Stimulated activated CD8-positive, alpha-beta memory T cell treated with anti-CD3 and anti-CD28 coated beads, Interleukin-15, amount 100 ng/mL, for 24 hours (primary cell): ENCODE results near the gene SLC7A5.
"Not testable (repeated sequence)": the region's sequence is repeated elsewhere in the genome, so short reads cannot be mapped to it uniquely, and the experiment has no call there.

Experiments
- DNase-seq: peaks from one replicate; pipeline ENCODE4 v3.0.0-alpha.2; 2020; ENCODE audit warnings: low read depth

The SLC7A5 gene

DNA sequence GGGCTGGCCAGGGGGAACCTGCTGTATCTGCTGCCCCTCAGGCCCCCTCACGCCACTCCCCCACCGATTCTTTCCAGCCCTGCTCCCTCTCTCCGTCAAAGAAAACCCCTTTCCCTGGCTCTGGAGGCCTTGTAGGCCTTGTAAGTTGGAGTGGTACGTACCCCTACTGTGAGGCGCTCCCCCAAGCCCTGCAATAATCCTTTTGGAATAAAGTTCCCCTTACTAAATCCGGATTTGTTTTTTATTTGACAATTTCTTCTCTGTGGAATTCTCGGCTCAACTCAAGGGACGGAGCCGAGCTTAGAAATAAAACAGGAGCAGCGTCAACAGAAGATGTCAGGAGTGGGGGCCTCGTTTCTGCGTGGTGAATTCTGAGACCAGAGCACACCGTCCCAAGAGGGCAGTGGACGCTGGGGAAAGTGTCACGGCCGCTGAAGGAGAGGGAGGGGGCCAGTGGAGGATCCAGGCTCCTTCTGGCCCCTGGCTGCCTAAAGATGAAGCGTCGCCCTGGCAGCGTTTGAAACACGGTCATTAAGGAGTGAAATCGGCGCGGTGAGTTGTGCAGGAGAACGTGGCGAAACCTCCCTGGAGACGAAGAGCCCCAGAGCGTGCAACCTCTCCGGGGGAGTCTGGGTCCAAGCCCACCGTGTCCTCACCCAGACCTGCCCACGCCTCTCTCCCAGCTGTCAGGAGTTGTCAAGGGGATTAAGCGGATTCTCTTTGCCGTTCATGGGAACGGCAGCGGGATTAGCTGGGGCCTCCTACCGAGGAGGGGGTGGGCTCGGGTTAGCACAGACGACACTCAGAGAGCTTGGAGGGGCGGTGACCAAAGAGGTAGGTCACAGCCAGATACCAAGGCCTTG lies 47.0 kb downstream of the SLC7A5 start:
- DNase-seq = no peak

DNA sequence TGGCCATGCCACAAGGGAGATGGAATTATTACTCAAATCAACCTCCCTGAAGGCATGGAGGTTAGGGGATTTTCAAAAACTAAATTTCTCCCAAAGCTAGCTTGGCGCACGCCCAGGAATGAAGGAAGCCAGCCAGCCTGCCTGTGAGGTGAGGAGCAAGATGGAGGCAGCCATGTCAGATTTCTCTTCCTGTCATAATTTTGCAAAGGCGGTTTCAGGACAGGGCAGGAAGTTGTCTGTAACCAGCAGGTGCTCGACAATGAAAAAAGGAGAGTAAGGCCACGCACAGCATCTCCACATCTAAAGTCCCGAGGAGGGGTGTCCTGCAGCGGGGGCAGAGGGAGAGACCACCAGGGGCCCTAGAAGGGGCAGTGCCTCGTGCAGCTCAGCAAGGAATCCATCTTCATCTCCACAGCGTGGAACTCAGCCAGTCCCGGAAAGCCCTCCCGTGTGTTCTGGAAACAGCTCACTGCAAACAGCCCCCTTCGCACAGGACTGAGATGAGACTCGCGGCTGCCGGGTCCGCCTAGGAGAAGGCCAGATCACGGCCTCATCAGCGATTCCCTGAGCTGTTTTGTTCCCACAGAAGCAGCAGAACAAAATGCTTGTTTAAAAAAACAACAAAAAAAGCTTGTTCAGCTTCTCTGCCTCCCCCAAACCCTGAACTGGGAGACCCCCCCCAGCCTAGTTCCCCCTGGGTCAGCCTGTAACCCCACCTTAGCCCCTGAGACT lies 47.8 kb downstream of the SLC7A5 start:
- DNase-seq = no peak

DNA sequence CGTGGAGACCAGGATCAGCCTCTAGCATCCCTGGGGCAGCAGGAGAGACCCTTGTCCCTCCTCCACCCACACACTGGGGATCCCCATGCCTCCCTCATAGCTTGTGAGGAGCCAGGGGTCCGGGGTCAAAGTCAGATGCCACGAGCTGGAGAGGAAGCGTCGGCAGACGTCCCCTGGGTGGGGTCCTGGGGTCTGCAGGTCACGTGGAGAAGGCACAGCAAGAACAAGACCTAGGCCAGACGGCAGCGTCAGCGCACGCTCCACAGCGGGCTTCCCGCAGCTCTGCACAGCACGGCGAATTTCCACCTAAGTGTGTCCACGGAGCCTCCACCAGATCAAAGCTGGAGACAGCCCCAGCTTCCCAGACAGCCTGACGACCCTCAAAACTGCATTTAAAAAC lies 49.3 kb downstream of the SLC7A5 start:
- no peak for DNase-seq

DNA sequence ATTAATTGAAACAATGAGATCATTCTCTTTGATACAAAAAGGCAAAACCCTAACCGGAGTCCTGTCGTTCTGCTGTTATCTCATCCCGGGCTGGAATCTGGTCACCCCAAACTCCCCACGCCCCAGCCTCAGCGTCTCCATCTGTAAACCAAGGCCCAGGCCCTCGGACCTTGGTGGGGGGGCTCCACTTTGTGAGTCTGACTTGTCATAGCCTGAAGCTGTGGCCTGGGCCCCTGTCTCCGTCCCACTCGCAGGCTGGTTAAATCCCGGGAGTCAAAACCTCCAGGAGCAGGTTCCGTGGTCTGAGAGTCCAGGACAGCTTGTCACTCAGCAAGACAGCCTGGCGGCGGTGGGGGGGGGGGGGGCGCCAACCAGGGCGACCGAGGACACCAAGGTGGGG lies 50.0 kb downstream of the SLC7A5 start:
- no peak for DNase-seq

DNA sequence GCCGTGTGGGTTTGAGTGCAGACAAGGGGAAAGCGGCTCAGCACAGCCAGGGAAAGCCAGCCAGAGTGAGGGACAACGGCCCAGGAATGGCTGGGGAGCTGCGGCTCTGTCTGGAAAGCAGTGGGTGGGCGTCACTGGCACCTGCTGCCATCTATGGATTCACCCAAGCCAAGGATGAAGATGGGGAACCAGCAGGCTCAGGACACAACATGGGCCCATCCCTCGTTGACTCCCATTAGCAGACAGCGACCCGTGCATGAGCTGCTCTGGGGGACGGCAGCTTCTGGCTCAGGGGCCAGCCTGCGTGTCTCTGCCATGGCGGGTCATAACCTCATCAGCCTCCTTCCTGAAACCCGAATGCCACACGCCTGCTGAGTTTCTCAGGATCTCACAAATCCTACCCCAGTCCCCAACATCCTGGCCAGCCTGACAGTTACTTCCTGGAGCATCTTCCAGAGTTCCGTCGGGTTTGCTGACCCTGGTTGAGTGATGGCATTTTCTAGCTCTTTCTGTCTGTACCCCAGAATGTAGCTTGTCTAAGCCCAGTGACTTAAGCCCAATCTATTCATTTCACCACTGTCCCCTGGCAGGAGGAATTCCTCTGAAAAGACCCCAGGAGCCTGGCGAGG lies 50.7 kb downstream of the SLC7A5 start:
- DNase-seq = no peak

DNA sequence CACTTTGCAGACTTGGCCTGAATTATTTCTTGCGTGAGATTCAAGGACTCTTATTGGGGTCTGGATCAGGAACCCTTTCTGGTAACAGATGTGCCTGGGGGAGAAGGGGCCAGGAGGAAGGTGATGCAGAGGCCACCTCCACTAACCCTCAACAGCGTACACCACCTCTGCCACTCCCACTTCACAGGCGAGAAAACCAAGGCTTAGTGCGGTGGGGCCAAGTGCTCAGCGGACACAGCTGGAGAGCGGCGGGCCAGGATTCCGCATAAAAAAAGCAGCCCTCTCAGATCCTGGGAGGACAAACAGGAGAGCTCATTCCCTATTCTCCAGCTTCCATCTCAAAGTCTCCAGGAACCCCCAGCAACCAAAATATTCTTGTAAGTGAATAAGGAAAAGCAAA lies 51.4 kb downstream of the SLC7A5 start:
- DNase-seq = no peak

DNA sequence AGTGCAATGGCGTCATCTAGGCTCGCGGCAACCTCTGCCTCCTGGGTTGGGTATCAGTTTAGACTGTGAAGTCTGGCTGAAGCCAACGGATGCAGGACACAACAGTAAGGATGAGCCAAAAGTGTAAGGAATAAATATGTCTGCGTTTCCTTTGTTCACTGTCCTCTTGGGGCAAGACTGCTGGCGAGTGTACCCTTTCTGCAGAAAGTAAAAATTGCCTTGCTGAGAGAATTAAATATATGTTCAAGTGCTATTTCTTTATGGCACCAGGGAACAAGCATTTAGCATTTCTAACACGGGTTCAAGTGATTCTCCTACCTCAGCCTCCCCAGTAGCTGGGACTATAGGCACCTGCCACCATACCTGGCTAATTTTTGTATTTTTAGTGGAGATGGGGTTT lies 51.9 kb downstream of the SLC7A5 start:
- DNase-seq = not testable (repeated sequence)

DNA sequence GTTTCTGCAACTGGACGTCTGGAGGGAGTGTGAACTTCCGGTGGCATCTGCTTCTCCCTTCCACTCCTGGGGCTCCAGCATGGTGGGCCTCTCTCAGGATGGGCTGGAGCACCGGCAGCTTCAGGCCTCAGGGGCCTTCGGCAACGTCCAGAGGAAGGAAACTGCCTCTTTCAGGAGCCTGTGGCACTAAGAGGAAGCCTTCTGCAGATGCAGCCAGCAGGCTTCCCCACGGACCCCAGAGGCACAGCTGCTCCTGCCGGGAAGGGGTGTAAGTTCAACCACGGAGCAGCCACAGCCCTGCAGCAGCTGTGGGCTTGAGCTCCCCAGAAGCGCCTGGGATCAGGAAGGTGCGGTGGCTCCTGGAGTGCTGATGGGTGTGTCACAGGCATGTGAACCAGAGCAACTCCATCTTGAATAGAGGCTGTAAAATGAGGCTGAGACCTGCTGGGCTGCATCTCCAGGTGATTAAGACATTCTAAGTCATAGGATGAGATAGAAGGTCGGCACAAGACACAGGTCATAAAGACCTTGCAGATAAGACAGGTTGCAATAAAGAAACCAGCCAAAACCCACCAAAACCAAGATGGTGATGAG lies 52.7 kb downstream of the SLC7A5 start:
- DNase-seq = no peak

DNA sequence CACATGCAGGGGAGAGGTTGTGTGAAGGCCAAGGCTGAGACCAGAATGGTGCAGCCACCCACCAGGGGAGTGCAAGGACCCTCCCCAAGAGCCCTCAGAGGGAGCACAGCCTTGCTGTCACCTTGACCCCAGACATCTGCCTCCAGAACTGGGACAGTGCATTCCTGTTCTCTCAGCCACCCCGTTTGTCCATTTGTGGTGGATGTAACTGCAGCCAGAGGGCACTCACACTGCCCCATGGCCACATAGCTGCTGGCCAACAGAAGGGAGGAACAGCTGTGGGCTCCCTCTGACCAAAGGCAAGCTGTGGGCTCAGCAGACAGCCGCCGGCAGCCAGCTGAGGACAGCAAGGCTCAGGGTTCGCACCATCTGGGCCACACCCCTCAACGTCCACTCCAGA lies 53.7 kb downstream of the SLC7A5 start:
- no peak for DNase-seq

DNA sequence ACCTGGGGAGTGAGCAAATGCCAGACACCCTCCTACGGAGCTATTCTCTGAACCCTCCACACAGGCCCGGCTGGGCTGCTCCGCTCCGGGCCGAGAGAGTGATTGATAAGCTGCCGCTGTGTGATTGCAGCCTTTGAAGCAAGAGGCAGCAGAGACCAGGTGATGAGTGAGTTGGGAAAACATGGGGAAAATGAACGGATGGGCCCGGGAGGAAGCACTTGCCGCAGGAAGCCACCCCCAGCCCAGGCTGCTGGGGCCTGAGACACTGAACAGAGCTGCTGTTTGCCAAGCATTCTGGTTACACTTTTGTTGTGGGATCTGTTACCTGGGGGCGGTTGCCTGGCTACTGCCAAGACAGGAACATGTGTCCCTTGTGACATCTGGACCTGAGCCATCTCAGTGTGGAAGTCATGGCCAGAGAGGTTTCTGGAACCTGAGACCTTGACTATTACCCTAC lies 57.1 kb downstream of the SLC7A5 start:
- no peak for DNase-seq

DNA sequence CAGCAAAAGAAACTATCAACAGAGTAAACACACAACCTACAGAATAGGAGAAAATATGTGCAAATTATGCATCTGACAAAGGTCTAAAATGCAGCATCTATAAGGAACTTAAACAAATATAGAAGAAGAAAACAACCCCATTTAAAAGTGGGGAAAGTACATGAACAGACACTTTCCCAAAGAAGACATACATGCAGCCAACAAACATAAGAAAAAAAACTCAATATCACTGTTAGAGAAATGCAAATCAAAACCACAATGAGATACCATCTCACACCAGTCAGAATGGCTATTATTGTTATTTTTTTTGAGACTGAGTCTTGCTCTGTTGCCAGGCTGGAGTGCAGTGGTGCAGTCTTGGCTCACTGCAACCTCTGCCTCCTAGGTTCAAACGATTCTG lies 57.9 kb downstream of the SLC7A5 start:
- DNase-seq = not testable (repeated sequence)

DNA sequence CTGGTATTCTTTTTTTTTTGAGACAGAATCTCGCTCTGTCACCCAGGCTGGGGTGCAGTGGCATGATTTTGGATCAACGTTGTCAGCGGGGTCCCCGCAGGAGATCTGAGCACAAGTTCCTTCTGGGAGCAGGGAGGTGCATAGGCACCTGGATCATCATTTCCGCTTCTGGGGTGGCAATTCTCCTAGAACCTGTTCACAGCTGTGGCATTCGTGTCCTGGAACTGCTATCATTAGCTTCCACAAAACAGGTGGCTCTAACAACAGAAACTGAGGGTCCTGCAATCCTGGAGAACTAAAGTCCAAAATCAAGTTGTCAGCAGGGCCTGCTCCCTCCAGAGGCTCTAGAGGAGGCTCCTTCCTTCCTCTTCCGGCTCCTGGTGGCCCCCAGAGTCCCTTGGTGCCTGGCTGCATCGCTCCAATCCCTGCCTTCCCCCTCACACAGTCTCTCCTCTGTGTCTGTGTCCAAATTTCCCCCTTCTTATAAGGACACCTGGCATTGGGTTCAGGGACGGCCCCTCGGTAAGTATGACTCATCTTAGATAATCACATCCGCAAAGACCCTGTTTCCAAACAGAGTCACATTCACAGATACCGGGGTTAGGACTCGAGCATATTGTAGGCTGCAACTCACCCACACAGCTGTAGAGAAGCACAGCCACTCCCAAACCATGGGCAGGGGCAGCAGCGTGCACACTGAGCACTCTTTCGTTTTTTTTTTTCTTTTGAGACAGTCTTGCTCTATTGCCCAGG lies 60.0 kb downstream of the SLC7A5 start:
- DNase-seq = no peak

DNA sequence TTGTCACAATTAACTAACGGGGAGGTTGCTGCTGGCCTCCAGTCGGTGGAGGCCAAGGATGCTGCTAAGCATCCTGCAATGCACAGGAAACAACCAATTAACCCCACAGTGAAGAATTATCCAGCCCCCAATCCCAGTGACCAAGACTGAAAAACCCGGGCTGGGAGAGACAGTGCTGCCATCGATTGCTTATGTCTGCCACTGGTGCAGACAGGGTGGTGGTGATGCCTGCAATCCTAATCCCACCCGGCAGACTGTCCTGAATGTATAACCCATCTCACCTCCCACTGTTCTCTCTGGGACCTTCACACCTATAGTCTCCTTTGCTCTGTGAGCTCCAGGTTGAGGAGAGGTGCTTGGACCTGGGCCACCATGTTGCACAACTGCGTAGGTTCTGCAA lies 61.2 kb downstream of the SLC7A5 start:
- DNase-seq = no peak

DNA sequence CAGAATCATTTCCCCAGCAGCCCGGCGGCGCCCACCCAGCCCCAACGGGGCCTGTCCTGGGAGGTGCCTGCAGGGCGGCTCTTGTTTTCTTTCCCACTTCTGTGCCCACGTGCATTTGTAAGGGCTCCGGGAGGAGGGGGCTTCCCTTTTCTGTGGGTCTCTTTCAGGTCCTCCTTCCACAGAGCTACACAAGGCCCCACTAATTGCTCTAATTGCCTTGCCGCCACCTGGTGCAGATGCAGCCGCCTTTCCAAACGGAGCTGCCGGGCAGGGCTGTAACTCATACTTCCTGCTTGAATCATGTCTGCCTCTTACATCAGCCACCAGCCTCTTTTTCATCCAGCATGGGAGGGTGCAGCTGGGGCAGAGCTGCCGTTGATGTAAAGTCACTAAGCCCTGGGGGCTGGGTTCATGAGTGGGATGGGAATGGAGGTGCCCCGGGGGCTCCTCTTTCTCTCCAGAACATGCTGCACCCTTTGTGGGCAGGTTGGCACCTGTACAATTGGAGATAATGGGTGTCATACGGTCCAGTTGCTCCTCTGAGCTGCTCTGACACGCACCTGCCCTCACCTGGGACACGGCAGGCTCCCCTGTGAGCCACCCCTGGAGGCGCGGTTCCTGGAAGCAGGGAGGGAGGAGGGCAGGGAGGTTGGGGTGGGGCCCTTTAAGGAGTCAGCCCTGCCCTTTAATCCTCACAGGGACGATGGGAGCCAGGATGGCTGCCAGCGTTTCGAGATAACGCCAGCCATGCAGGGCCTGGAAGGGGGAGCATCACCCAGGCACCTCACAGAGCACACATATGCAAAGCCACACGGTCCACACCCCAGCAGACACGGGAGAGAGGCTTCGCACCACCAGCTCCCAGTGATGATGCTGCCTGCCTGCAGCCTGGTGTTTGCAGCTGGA lies 62.4 kb downstream of the SLC7A5 start:
- no peak for DNase-seq

DNA sequence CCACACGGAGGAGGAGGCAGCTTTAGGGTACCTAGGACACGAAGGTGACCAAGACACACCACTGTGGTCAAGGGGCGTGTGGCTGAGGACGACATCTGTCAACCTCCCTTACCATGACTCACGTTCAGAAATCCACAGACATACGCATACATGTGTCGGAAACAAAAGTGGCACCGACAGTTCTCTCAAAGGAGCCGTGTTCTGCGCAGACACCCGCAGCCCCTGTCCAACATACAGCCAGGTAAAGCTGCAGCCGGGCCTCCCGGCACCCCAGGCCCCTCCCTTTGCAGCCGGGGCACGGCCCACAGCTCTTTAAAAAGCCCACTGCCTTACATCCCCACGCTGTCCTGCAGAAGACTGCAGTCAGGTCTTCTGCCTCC lies 63.1 kb downstream of the SLC7A5 start:
- no peak for DNase-seq

DNA sequence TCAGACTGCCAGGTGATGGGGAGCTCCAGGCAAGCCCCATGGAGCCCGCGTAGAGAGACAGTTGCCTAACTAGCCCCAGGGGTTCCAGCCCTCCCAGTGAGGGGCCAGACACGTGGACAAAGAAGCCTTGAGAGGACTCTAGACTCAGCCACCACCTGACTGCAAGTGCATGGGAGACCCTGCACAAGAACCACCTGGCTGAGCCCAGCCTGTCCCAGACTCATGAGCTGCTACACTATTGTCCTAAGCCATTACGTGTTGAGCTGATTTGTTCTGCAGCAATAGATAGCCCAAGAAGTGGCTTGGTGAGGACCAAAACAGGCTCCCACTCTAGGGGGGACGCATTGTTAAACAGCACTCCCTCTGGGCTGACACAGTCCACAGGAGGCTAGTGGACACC lies 65.9 kb downstream of the SLC7A5 start:
- no peak for DNase-seq

DNA sequence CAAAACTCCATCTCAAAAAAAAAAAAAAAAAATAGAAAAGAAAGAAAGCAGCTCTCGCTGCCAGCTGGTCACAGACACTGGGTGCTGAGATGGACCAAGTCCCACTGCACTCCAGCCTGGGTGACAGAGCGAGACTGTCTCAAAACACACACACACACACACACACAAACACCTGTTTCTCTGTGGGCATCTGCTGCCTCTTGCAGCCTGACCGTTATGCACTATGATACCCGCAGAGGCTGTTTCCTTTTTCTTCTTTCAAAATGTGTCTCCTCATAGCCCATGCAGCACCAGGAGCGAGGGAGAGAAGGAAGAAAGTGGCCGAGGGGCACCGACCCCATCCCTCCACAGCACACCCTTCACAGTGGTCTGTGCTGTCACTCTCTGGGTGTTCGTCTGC lies 66.6 kb downstream of the SLC7A5 start:
- no peak for DNase-seq

DNA sequence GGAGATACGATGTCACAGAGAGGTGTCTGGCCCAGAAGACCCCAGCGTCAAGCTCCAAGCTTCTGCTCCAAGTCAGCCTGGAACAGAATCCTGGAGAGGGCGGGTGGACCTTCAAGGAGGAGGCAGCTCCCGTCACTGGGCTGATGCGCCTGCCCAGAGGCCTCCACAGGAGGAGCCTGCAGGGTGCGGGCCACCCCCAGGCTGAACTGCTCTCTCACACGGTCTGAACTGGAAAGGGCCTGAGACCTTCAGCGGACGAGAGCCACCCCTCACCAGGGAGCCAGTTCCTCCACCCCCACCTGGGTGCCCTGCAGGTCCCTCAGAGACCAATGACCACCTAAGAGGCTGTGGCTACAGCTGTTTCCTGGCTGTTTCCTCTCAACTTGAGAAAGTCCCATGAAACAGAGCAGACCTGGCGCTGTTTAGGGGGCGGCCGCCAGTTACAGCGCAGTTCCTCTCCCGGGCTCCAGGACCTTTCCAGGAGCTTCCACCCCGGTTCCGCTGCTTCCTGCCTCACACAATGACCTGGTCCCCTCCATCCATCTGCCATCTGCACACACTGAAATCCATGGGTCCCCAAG lies 67.5 kb downstream of the SLC7A5 start:
- DNase-seq = no peak

DNA sequence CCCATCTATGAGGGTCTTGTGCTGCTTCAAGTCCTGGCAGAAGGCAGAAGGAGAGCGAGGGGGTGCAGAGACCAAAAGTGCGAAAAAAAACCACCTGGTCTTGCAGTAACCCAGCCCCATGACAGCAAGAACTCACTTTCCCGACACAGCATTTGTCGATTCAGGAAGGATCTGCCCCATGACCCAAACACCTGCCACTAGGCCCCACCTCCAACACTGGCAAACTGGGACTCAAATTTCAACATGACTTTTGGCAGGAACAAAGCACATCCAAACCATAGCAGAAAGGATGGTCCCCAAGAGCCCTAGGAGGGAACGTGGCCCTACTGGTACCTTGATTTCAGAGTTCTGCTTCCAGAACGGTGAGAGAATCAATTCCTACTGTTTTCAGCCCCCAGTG lies 68.8 kb downstream of the SLC7A5 start:
- DNase-seq = no peak

DNA sequence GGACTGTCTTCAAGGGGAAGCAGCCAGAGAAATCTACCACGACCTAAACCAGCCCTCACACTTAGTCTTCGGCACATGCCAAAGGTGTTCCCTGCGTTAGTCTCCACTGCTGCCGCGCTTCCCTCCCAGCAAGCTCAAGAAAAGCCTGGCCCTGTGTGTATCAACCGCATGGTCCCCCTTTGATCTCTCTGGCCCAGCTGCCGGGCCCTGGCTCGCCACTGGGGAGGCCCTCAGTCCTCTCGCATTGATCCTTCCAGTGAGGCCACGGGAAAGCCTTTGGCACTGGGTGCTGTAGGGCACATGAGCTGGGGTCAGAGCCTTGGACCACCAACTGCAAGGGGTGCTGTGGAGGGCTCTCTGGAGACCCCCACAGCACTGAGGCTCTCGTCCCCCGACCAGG lies 74.0 kb downstream of the SLC7A5 start:
- no peak for DNase-seq
